OCI-LY7 (cell line): ENCODE data around the gene PNCK. TPM values are rescaled to one million over a fixed set of nuclear protein-coding genes. Genes with fewer than 3 reads are reported as not detected.

Experiments
- BruUV-seq: library from RNA; stranded (reverse); fragments of 400-500 nt; replicated peaks from 2 replicates; lab custom pipeline; 2021; lab: Mats Ljungman, UMichigan
- CTCF ChIA-PET: fragments of 300-600 bp; sonication (Branson Sonifier 250); formaldehyde crosslinking; loops from one replicate; lab custom pipeline; 2022; ENCODE audit warnings: antibody characterized with exemption; ENCODE audit not compliant: unreplicated experiment; lab: Charles Lee
- POLR2A ChIA-PET: fragments of 300-600 bp; sonication (Branson Sonifier 250); formaldehyde crosslinking; loops from one replicate; lab custom pipeline; 2022; ENCODE audit warnings: antibody characterized with exemption; lab: Charles Lee
- DNase-seq: peaks from one replicate; pipeline ENCODE4 v3.0.0-alpha.2; 2015; ENCODE audit warnings: low spot score
- H2AFZ ChIP-seq: fragments of 200-600 bp; sonication (generic), shearing (Covaris generic); 2 replicates; pipeline ENCODE4 v1.6.1; 2014; ENCODE audit warnings: mild to moderate bottlenecking, antibody characterized with exemption, low read length, moderate library complexity
- H3K27ac ChIP-seq: fragments of 200-600 bp; sonication (generic); 2 replicates; pipeline ENCODE4 v1.5.1; 2014; ENCODE audit warnings: mixed run types, low read depth, mild to moderate bottlenecking, moderate library complexity, low read length, inconsistent platforms; ENCODE audit not compliant: poor library complexity, severe bottlenecking
- H3K36me3 ChIP-seq: fragments of 200-600 bp; sonication (generic); 2 replicates; pipeline ENCODE4 v1.6.1; 2014; ENCODE audit warnings: mild to moderate bottlenecking, antibody characterized with exemption, low read length, moderate library complexity, mixed read lengths; ENCODE audit not compliant: insufficient read depth
- H3K4me1 ChIP-seq: fragments of 200-600 bp; sonication (generic); 2 replicates; pipeline ENCODE4 v1.5.1; 2014; ENCODE audit warnings: mild to moderate bottlenecking, low read length; ENCODE audit not compliant: insufficient read depth, poor library complexity, severe bottlenecking
- H3K4me2 ChIP-seq: fragments of 200-600 bp; sonication (generic); 2 replicates; pipeline ENCODE4 v1.6.1; 2014; ENCODE audit warnings: mild to moderate bottlenecking, low read length
- H3K4me3 ChIP-seq: fragments of 200-600 bp; sonication (generic); 2 replicates; pipeline ENCODE4 v1.5.1; 2014; ENCODE audit warnings: mild to moderate bottlenecking, low read depth, low read length; ENCODE audit not compliant: poor library complexity, severe bottlenecking
- H3K79me2 ChIP-seq: fragments of 200-600 bp; sonication (generic); 2 replicates; pipeline ENCODE4 v1.6.1; 2016; ENCODE audit warnings: low read depth, mild to moderate bottlenecking, low read length, moderate library complexity, mixed read lengths; ENCODE audit not compliant: insufficient read depth
- H3K9me2 ChIP-seq: fragments of 200-600 bp; sonication (generic); 2 replicates; pipeline ENCODE4 v1.6.1; 2016; ENCODE audit warnings: mild to moderate bottlenecking, low read length, mixed read lengths; ENCODE audit not compliant: insufficient read depth
- H3K9me3 ChIP-seq: fragments of 200-600 bp; sonication (generic); 2 replicates; pipeline ENCODE4 v1.6.1; 2014; ENCODE audit warnings: mild to moderate bottlenecking, mixed run types, low read length, mixed read lengths
- H4K20me1 ChIP-seq: fragments of 200-600 bp; sonication (generic); 2 replicates; pipeline ENCODE4 v1.6.1; 2014; ENCODE audit warnings: mild to moderate bottlenecking, antibody characterized with exemption, low read length, moderate library complexity, mixed read lengths; ENCODE audit not compliant: insufficient read depth
- CTCF ChIP-seq: fragments of 200-600 bp; sonication (generic); conservative IDR thresholded peaks from 2 replicates; pipeline ENCODE4 v1.5.1; 2014; ENCODE audit warnings: mild to moderate bottlenecking, antibody characterized with exemption, low read length, moderate library complexity, mixed read lengths
- EZH2phosphoT487 ChIP-seq: fragments of 200-600 bp; sonication (generic); IDR thresholded peaks from 2 replicates; pipeline ENCODE4 v1.6.1; 2018; ENCODE audit warnings: low read depth, borderline replicate concordance, mild to moderate bottlenecking, mixed run types, antibody characterized with exemption, low read length, moderate library complexity, mixed read lengths
- intact Hi-C: fragments of 100-400 bp; cut with micrococcal nuclease; formaldehyde crosslinking; loops from one replicate; pipeline ENCODE4 v1.10.0; 2022; ENCODE audit not compliant: unreplicated experiment
- total RNA-seq, 2 experiments: library from RNA; depleted of rRNA in 1 of 2; stranded (reverse); fragments of >200 nt in 1 of 2; shearing (Covaris generic) in 1 of 2; gene quantifications; 2 replicates each; pipeline ENCODE4 v1.2.3, GENCODE V29; 2014 to 2022

PNCK gene
- total RNA-seq, 2 experiments from 2014 or later, result 0.19 TPM; not detected in 1

- no peaks in the 10 kb centered on the region for H4K20me1 ChIP-seq
- TF ChIP-seq CTCF (no peak), EZH2phosphoT487 (no peak)
- no peaks in the 10 kb centered on the region for H3K4me1 ChIP-seq
- no peaks in the 10 kb centered on the region for H3K79me2 ChIP-seq
- no peaks in the 10 kb centered on the region for H3K36me3 ChIP-seq
- no peaks in the 10 kb centered on the region for H3K9me2 ChIP-seq
- no peak overlapping the region for H3K4me3 ChIP-seq
- intact Hi-C loops, result no loop called here
- no peak overlapping the region for H3K4me2 ChIP-seq
- H3K27ac ChIP-seq, result no peak overlapping the region
- POLR2A ChIA-PET, result no interaction called here
- no peaks in the 10 kb centered on the region for H3K9me3 ChIP-seq
- CTCF ChIA-PET, result no interaction called here
- no peak for DNase-seq
- BruUV-seq, result no TSS peak
- H2AFZ ChIP-seq, result no peak overlapping the region
These were observed 29.1 kb downstream of the PNCK start for GRCh38 chrX:153644356-153645125.

DNA sequence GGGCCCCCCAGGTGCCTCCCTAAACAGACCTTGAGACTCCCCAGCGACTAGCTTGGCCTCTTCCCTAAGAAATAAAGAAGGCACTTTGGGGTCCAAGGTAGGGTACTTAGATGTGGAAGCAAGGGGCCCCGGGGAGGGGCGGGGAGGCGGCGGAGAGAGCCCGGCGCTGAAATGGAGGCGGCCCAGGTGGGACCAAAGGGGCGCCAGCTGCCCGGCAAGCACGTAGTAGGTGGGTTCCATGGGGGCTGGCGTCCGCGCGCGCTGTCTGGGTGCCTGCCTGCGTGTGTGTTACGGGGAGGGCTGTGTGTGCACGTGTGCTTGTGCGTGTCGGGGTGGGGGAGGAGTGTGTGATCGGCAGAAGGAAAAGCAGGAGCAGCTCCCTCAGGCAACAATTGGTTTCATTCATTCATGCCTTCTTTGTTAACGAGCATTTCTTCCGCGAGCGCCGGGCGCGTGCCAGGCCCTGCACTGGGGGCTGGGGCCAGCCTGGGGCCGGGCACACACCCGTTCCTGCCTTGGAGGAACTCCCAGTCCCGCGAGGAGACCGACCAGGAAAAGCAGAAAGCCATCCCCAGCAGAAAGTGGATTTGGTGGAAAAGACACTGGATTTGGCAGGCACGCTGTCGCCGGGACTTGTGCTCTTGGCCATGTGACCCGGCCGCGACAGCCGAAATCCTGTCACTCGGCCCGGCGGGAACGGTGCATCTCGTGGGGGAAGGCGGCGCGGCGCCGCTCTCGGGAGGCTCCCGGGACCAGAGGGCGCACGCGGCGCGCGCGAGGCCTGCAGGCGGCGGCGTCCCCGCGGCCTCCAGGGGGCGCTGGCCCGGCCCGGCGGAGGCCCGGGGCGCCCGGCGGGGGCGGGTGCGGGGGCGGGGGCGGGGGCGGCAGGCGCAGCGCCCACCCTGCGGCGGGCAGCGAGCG, 29.9 kb downstream of the PNCK start:
- CTCF ChIA-PET, result no interaction called here
- H3K4me2 ChIP-seq, result no peak overlapping the region
- no peaks in the 10 kb centered on the region for H3K9me3 ChIP-seq
- H2AFZ ChIP-seq, result no peak overlapping the region
- BruUV-seq, result no TSS peak
- no peaks in the 10 kb centered on the region for H4K20me1 ChIP-seq
- H3K36me3 ChIP-seq, result no peaks in the 10 kb centered on the region
- intact Hi-C loops, result no loop called here
- POLR2A ChIA-PET, result no interaction called here
- no peaks in the 10 kb centered on the region for H3K79me2 ChIP-seq
- no peaks in the 10 kb centered on the region for H3K9me2 ChIP-seq
- no peaks in the 10 kb centered on the region for H3K4me1 ChIP-seq
- no peak overlapping the region for H3K4me3 ChIP-seq
- H3K27ac ChIP-seq, result no peak overlapping the region
- TF ChIP-seq CTCF (peak; percentile 23; the same call in 1 of the 2 replicates), EZH2phosphoT487 (no peak)
- DNase-seq, result no peak
